ENCODE results near the gene PSMA6.
"Not testable (repeated sequence)": the region's sequence is repeated elsewhere in the genome, so short reads cannot be mapped to it uniquely, and the experiment has no call there.

The PSMA6 gene

DNA sequence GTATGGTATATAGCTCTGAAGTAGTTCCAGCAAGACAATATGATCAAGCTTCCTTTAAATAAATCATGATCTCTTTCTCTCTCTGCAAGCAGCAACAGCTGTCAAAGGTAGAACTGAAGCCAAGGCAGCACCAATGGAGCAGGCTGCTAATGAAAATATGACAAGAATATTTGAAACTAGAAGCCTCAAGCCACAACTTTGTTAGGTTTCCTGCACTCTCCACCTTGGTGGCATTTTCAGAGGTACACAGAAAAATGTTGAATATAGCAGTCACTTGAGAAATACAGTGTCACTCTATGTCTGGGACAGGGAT is 43.8 kb upstream of the PSMA6 start:
- no peak overlapping the region for H3K4me3 ChIP-seq (ENCODE audit: low read depth, low read length)
- no peak for TF ChIP-seq CTCF (IDR thresholded peaks at IDR 0.05; ENCODE audit: control insufficient read depth, extremely low read depth, insufficient read depth)
- DNase-seq (ENCODE audit: low read depth): no peak

DNA sequence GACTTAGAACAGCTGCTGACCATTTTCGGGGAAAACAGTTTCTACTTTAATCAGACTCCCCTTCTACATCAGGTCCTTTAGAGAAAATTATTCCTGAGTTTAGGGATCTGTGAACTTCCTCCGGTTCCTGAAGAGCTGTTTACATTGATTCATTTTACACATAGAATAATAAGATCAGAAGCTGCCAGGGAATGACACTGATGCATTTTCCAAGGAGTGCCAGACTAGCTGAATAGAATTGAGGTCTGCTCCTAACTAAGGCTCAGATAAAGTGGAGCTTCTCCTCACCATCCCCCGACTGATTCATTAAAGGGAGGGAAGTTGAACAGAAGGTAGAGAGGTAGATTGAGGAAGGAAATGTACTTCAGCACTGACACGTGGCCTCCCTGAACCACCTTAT is 41.9 kb upstream of the PSMA6 start:
- no peak overlapping the region for H3K4me3 ChIP-seq (ENCODE audit: low read depth, low read length)
- no peak for TF ChIP-seq CTCF (IDR thresholded peaks at IDR 0.05; ENCODE audit: control insufficient read depth, extremely low read depth, insufficient read depth)
- no peak for DNase-seq (ENCODE audit: low read depth)

DNA sequence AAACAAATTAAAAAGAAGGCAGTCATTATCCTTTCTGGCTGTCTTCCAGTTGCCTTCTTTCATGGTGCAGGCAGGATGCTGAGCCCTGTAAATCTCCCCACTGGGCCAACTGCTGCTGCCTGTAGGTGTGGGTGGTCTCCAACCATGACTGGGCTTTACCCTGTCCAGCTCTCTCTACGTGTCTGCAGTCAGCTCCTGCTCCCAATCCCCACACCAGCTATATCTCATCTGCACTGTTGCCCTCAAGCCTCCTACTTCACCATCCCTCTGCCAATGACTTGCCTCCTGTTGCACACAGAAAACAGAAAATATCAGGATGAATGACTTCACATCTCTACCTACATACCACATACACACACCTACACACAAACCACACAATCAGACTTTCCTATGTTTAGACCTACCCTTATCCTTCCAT is 39.7 kb upstream of the PSMA6 start:
- no peak for DNase-seq (ENCODE audit: low read depth)
- no peak for TF ChIP-seq CTCF (IDR thresholded peaks at IDR 0.05; ENCODE audit: control insufficient read depth, extremely low read depth, insufficient read depth)

GRCh38 chr14:35253056-35253455 is 39.1 kb upstream of the PSMA6 start:
- DNase-seq (ENCODE audit: low read depth); H3K4me3 ChIP-seq (ENCODE audit: low read depth, low read length): not testable (repeated sequence)

More for the DNA sequence above, 39.7 kb upstream of the PSMA6 start:
- H3K4me3 ChIP-seq (ENCODE audit: low read depth, low read length): no peak overlapping the region

DNA sequence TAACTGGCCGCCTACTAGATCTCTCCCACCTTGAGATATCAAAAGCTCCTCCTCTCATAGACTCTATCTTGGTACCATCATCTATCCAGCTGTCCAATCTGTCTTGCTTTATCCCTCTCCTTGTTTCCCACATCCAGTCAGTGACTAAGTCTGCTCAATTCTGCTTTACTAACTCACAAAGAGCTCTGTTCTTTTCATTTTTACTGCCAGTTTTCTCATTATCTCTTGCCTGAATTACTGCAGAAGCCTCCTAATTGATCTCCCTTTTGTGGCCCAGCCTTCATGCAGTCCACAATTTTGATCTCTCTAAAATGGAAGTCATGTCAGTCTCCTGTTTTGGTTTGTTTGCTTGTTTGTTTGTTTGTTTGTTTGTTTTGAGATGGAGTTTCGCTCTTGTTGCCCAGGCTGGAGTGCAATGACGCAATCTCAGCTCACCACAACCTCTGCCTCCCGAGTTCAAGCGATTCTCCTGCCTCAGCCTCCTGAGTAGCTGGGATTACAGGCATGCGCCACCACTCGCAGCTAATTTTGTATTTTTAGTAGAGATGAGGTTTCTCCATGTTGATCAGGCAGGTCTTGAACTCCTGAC is 38.1 kb upstream of the PSMA6 start:
- not testable (repeated sequence) for H3K4me3 ChIP-seq (ENCODE audit: low read depth, low read length)

DNA sequence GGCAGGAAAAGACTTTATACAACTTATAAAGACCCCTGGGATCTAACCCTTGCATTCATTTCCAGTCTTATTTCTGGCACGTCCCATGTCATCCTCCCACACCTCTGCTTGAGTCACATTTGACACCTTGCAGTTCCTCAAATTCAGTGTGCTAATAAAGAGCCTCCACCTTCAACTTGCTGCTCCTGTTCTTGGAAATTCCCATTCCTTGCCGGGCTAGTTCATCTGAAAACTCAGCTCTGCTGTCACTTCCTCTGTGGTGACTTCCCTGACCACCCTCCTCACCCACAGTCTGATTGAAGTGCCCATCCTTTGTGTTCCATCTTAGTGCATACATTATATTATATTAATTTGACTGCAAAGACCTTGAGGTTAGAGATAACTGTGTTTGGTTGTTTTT is 37.4 kb upstream of the PSMA6 start:
- no peak overlapping the region for H3K4me3 ChIP-seq (ENCODE audit: low read depth, low read length)
- DNase-seq (ENCODE audit: low read depth): no peak
- no peak for TF ChIP-seq CTCF (IDR thresholded peaks at IDR 0.05; ENCODE audit: control insufficient read depth, extremely low read depth, insufficient read depth)

More for the DNA sequence above, 38.1 kb upstream of the PSMA6 start:
- not testable (repeated sequence) for DNase-seq (ENCODE audit: low read depth)

DNA sequence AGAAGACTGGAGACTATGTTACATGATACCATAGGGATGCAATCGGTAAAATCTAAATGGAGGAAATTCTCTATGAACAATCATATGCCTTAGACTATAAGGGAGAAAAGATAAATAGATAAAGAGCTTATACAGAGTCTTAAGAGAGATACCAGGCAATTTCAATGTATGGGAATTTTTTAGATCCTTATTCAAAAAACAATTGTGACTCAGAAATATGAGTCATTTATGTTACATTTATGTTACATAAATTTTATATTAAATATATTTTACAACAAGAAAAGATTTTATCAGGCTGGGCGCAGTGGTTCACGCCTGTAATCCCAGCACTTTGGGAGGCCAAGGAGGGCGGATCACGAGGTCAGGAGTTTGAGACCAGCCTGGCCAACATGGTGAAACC is 36.5 kb upstream of the PSMA6 start:
- H3K4me3 ChIP-seq (ENCODE audit: low read depth, low read length): no peak overlapping the region
- no peak for TF ChIP-seq CTCF (IDR thresholded peaks at IDR 0.05; ENCODE audit: control insufficient read depth, extremely low read depth, insufficient read depth)
- DNase-seq (ENCODE audit: low read depth): no peak

- H3K4me3 ChIP-seq (ENCODE audit: low read depth, low read length): no peak overlapping the region
- no peak for DNase-seq (ENCODE audit: low read depth)
- TF ChIP-seq CTCF (IDR thresholded peaks at IDR 0.05; ENCODE audit: control insufficient read depth, extremely low read depth, insufficient read depth): no peak
Measured at GRCh38 chr14:35257809-35258208, 34.4 kb upstream of the PSMA6 start.
